Measurements from ENCODE around the gene CDH23.

CDH23 gene

GRCh38 chr10:71429304-71429703, 32.6 kb downstream of the CDH23 start:
- peaks cover 11% of the 10 kb centered on the region for H3K27me3 ChIP-seq (replicated peaks; ENCODE audit: insufficient read depth, low read length)
- no peaks in the 10 kb centered on the region for H3K79me2 ChIP-seq (ENCODE audit: low read length)
- no peaks in the 10 kb centered on the region for H3K9me2 ChIP-seq (replicated peaks; ENCODE audit: insufficient read depth, low read length)
- H3K27ac ChIP-seq (ENCODE audit: low read length) = no peak overlapping the region
- no peaks in the 10 kb centered on the region for H3F3A ChIP-seq (ENCODE audit: insufficient read depth, low read length)
- H3K9me3 ChIP-seq (replicated peaks; ENCODE audit: insufficient read depth, low read length) = no peaks in the 10 kb centered on the region
- H3K36me3 ChIP-seq (replicated peaks; ENCODE audit: insufficient read depth, low read length) = no peaks in the 10 kb centered on the region
- no peak for TF ChIP-seq EZH2phosphoT487 (IDR thresholded peaks at IDR 0.05; ENCODE audit: low read length)
- H3K4me3 ChIP-seq (ENCODE audit: low read length) = no peak overlapping the region
- H3K4me2 ChIP-seq (ENCODE audit: low read depth, low read length) = no peak overlapping the region
- no peak overlapping the region for H3K9ac ChIP-seq (ENCODE audit: low read length)
- no peak for DNase-seq
- no peaks in the 10 kb centered on the region for H4K20me1 ChIP-seq (ENCODE audit: insufficient read depth, low read length)
- H2AFZ ChIP-seq (ENCODE audit: low read length) = no peak overlapping the region
- H3K4me1 ChIP-seq (ENCODE audit: low read length) = no peaks in the 10 kb centered on the region

- H3K79me2 ChIP-seq (ENCODE audit: low read length) = no peaks in the 10 kb centered on the region
- no peak overlapping the region for H2AFZ ChIP-seq (ENCODE audit: low read length)
- H3K27ac ChIP-seq (ENCODE audit: low read length) = no peak overlapping the region
- H3K27me3 ChIP-seq (replicated peaks; ENCODE audit: insufficient read depth, low read length) = peaks cover 11% of the 10 kb centered on the region
- no peaks in the 10 kb centered on the region for H3K9me2 ChIP-seq (replicated peaks; ENCODE audit: insufficient read depth, low read length)
- H3K9ac ChIP-seq (ENCODE audit: low read length) = no peak overlapping the region
- TF ChIP-seq, protein P1, sequence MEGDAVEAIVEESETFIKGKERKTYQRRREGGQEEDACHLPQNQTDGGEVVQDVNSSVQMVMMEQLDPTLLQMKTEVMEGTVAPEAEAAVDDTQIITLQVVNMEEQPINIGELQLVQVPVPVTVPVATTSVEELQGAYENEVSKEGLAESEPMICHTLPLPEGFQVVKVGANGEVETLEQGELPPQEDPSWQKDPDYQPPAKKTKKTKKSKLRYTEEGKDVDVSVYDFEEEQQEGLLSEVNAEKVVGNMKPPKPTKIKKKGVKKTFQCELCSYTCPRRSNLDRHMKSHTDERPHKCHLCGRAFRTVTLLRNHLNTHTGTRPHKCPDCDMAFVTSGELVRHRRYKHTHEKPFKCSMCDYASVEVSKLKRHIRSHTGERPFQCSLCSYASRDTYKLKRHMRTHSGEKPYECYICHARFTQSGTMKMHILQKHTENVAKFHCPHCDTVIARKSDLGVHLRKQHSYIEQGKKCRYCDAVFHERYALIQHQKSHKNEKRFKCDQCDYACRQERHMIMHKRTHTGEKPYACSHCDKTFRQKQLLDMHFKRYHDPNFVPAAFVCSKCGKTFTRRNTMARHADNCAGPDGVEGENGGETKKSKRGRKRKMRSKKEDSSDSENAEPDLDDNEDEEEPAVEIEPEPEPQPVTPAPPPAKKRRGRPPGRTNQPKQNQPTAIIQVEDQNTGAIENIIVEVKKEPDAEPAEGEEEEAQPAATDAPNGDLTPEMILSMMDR (IDR thresholded peaks at IDR 0.05; ENCODE audit: low read length) = peak; percentile 14; the same call in 1 of the 2 replicates
- TF ChIP-seq EZH2phosphoT487 (IDR thresholded peaks at IDR 0.05; ENCODE audit: low read length) = no peak
- H3K4me1 ChIP-seq (ENCODE audit: low read length) = no peaks in the 10 kb centered on the region
- no peak overlapping the region for H3K4me2 ChIP-seq (ENCODE audit: low read depth, low read length)
- no peaks in the 10 kb centered on the region for H3K36me3 ChIP-seq (replicated peaks; ENCODE audit: insufficient read depth, low read length)
- H4K20me1 ChIP-seq (ENCODE audit: insufficient read depth, low read length) = no peaks in the 10 kb centered on the region
- no peaks in the 10 kb centered on the region for H3K9me3 ChIP-seq (replicated peaks; ENCODE audit: insufficient read depth, low read length)
- H3F3A ChIP-seq (ENCODE audit: insufficient read depth, low read length) = no peaks in the 10 kb centered on the region
- no peak for DNase-seq
- no peak overlapping the region for H3K4me3 ChIP-seq (ENCODE audit: low read length)
These were observed 33.2 kb downstream of the CDH23 start for GRCh38 chr10:71429929-71430328.

- H3F3A ChIP-seq (ENCODE audit: insufficient read depth, low read length) = no peaks in the 10 kb centered on the region
- no peaks in the 10 kb centered on the region for H3K9me2 ChIP-seq (replicated peaks; ENCODE audit: insufficient read depth, low read length)
- peaks cover 12% of the 10 kb centered on the region for H3K27me3 ChIP-seq (replicated peaks; ENCODE audit: insufficient read depth, low read length)
- TF ChIP-seq, protein P1 (IDR thresholded peaks at IDR 0.05; ENCODE audit: low read length) = no peak
- H4K20me1 ChIP-seq (ENCODE audit: insufficient read depth, low read length) = no peaks in the 10 kb centered on the region
- H2AFZ ChIP-seq (ENCODE audit: low read length) = no peak overlapping the region
- DNase-seq = no peak
- H3K4me3 ChIP-seq (ENCODE audit: low read length) = no peak overlapping the region
- no peaks in the 10 kb centered on the region for H3K9me3 ChIP-seq (replicated peaks; ENCODE audit: insufficient read depth, low read length)
- H3K9ac ChIP-seq (ENCODE audit: low read length) = no peak overlapping the region
- no peaks in the 10 kb centered on the region for H3K4me1 ChIP-seq (ENCODE audit: low read length)
- no peak overlapping the region for H3K27ac ChIP-seq (ENCODE audit: low read length)
- no peaks in the 10 kb centered on the region for H3K36me3 ChIP-seq (replicated peaks; ENCODE audit: insufficient read depth, low read length)
- no peaks in the 10 kb centered on the region for H3K79me2 ChIP-seq (ENCODE audit: low read length)
- H3K4me2 ChIP-seq (ENCODE audit: low read depth, low read length) = no peak overlapping the region
These were observed 34.8 kb downstream of the CDH23 start for GRCh38 chr10:71431239-71432100.

- Histone ChIP-seq H3K9ac (ENCODE audit: low read length) (no peak overlapping the region), H3K27me3 (replicated peaks; ENCODE audit: insufficient read depth, low read length) (peaks cover 17% of the 10 kb centered on the region), H3K9me3 (replicated peaks; ENCODE audit: insufficient read depth, low read length) (no peaks in the 10 kb centered on the region), H2AFZ (ENCODE audit: low read length) (no peak overlapping the region), H3K4me1 (ENCODE audit: low read length) (no peaks in the 10 kb centered on the region), H3K79me2 (ENCODE audit: low read length) (no peaks in the 10 kb centered on the region), H3K4me2 (ENCODE audit: low read depth, low read length) (no peak overlapping the region), H3K27ac (ENCODE audit: low read length) (no peak overlapping the region), H3F3A (ENCODE audit: insufficient read depth, low read length) (no peaks in the 10 kb centered on the region), H3K36me3 (replicated peaks; ENCODE audit: insufficient read depth, low read length) (no peaks in the 10 kb centered on the region), H3K4me3 (ENCODE audit: low read length) (no peak overlapping the region), H4K20me1 (ENCODE audit: insufficient read depth, low read length) (no peaks in the 10 kb centered on the region), H3K9me2 (replicated peaks; ENCODE audit: insufficient read depth, low read length) (no peaks in the 10 kb centered on the region)
- DNase-seq = no peak
- TF ChIP-seq, protein P1 (IDR thresholded peaks at IDR 0.05; ENCODE audit: low read length) = no peak
- no peak for TF ChIP-seq EZH2 (optimal IDR thresholded peaks at IDR 0.05; ENCODE audit: low read depth, low read length)
- TF ChIP-seq EZH2phosphoT487 (IDR thresholded peaks at IDR 0.05; ENCODE audit: low read length) = no peak
These were observed 35.6 kb downstream of the CDH23 start for GRCh38 chr10:71432101-71432905.

Measured in MM.1S (cell line).